HepG2 (cell line): ENCODE results near the gene EFNA4. TPM values are rescaled to one million over a fixed set of nuclear protein-coding genes. Genes with fewer than 3 reads are reported as not detected.

Experiments
- ATAC-seq: fragments of 200-7000 bp; cut with Tn5 transposase; 3 replicates; pipeline ENCODE4 v1.9.1; 2020; ENCODE audit warnings: mild to moderate bottlenecking, moderate library complexity
- BruUV-seq: library from RNA; stranded (reverse); fragments of 400-500 nt; replicated peaks from 2 replicates; lab custom pipeline; 2021; lab: Mats Ljungman, UMichigan
- CTCF ChIA-PET: fragments of 300-600 bp; formaldehyde crosslinking; extraction: SDS; loops from one replicate; lab custom pipeline; 2021; ENCODE audit warnings: low total read pairs, inconsistent platforms, low intra/inter-chr PET ratio; lab: Yijun Ruan, JAX
- POLR2A ChIA-PET: fragments of 350-600 bp; sonication (Branson Sonifier 250); formaldehyde crosslinking; loops from one replicate; lab custom pipeline; 2020; ENCODE audit warnings: antibody characterized with exemption, inconsistent platforms; lab: Yijun Ruan, JAX
- DNase-seq: peaks from one replicate; pipeline ENCODE4 v3.0.0-alpha.2; 2015; ENCODE audit warnings: low spot score
- FAIRE-seq: peaks from 3 replicates; lab custom pipeline; 2011; peaks lifted over from hg19 to GRCh38; lab: Jason Lieb, UNC
- H2AFZ ChIP-seq: one replicate; pipeline ENCODE4 v1.6.1; 2011; ENCODE audit warnings: low read length, inconsistent platforms
- H3K27ac ChIP-seq: fragments of 300-600 bp; 3 replicates; pipeline ENCODE4 v1.8.0; 2011; ENCODE audit warnings: mixed run types, mild to moderate bottlenecking, mixed read lengths, low read length, inconsistent platforms; ENCODE audit not compliant: insufficient read depth; ENCODE audit errors: extremely low read length
- H3K27me3 ChIP-seq, 2 experiments: fragments of 200-600 bp in 1 of 2; 2 replicates in 1 of 2; 3 replicates in 1 of 2; pipeline versions ENCODE4 v1.6.0 to v1.8.0; 2011; ENCODE audit warnings: low read length in 2 of 2, mild to moderate bottlenecking in 2 of 2, moderate library complexity in 2 of 2, inconsistent platforms in 1 of 2; ENCODE audit not compliant: insufficient read depth in 2 of 2, control insufficient read depth in 1 of 2
- H3K36me3 ChIP-seq, 2 experiments: fragments of 200-600 bp in 1 of 2; replicated peaks in 1 of 2; 2 replicates in 1 of 2; 3 replicates in 1 of 2; pipeline versions ENCODE4 v1.5.1 to v1.8.0; 2011; ENCODE audit warnings: low read length in 2 of 2, inconsistent platforms in 1 of 2; ENCODE audit not compliant: insufficient read depth in 2 of 2, control insufficient read depth in 1 of 2
- H3K4me1 ChIP-seq: 2 replicates; pipeline ENCODE4 v1.5.1; 2012; ENCODE audit warnings: low read length, inconsistent platforms; ENCODE audit not compliant: insufficient read depth
- H3K4me2 ChIP-seq: 2 replicates; pipeline ENCODE4 v1.6.0; 2011; ENCODE audit warnings: low read depth, low read length, inconsistent platforms
- H3K4me3 ChIP-seq, 3 experiments: fragments of 200-600 bp in 1 of 3; sonication (generic), shearing (Covaris generic) in 1 of 3; replicated peaks in 1 of 3; 2 replicates each; pipeline ENCODE4 v1.5.1; 2011 to 2016; ENCODE audit warnings: low read length in 3 of 3, inconsistent platforms in 2 of 3, low read depth in 2 of 3, mild to moderate bottlenecking in 2 of 3, control low read depth in 1 of 3, mixed read lengths in 1 of 3; ENCODE audit not compliant: insufficient read depth in 1 of 3
- H3K79me2 ChIP-seq: one replicate; pipeline ENCODE4 v1.6.1; 2011; ENCODE audit warnings: low read length, inconsistent platforms; ENCODE audit not compliant: insufficient read depth
- H3K9ac ChIP-seq: 2 replicates; pipeline ENCODE4 v1.6.0; 2011; ENCODE audit warnings: mild to moderate bottlenecking, low read depth, low read length, inconsistent platforms; ENCODE audit not compliant: insufficient read depth
- H3K9me3 ChIP-seq: 2 replicates; pipeline ENCODE4 v1.5.1; 2012; ENCODE audit warnings: mild to moderate bottlenecking, low read length
- H4K20me1 ChIP-seq: 2 replicates; pipeline ENCODE4 v1.6.0; 2011; ENCODE audit warnings: inconsistent platforms, mild to moderate bottlenecking, low read length, moderate library complexity; ENCODE audit not compliant: insufficient read depth
- GPN1 ChIP-seq: sonication (generic); formaldehyde crosslinking; IDR thresholded peaks from 2 replicates; pipeline ENCODE4 v1.5.1; 2020; ENCODE audit warnings: missing genetic modification reagents, borderline replicate concordance
- MTERF4 ChIP-seq: sonication (generic); formaldehyde crosslinking; IDR thresholded peaks from 2 replicates; pipeline ENCODE4 v1.8.0; 2023; ENCODE audit warnings: mild to moderate bottlenecking, missing genetic modification reagents
- RCOR2 ChIP-seq: IDR thresholded peaks from 2 replicates; pipeline ENCODE4 v1.6.1; 2016; ENCODE audit warnings: missing biosample characterization, missing genetic modification reagents
- SNAPC5 ChIP-seq: sonication (generic); formaldehyde crosslinking; IDR thresholded peaks from 2 replicates; pipeline ENCODE4 v1.8.1; 2023; ENCODE audit warnings: mild to moderate bottlenecking, missing genetic modification reagents, borderline replicate concordance
- THAP11 ChIP-seq: IDR thresholded peaks from 2 replicates; pipeline ENCODE4 v1.6.1; 2016; ENCODE audit warnings: missing biosample characterization, missing genetic modification reagents
- ZNF224 ChIP-seq: sonication (generic); formaldehyde crosslinking; IDR thresholded peaks from 2 replicates; pipeline ENCODE4 v1.5.0; 2020; ENCODE audit warnings: mild to moderate bottlenecking, missing genetic modification reagents
- ZNF317 ChIP-seq: sonication (generic); formaldehyde crosslinking; IDR thresholded peaks from 2 replicates; pipeline ENCODE4 v1.5.0; 2020; ENCODE audit warnings: mild to moderate bottlenecking, missing genetic modification reagents
- ZNF407 ChIP-seq: sonication (generic); formaldehyde crosslinking; IDR thresholded peaks from one replicate; pipeline ENCODE4 v1.5.1; 2020; ENCODE audit warnings: mild to moderate bottlenecking, missing genetic modification reagents; ENCODE audit errors: not compliant biosample characterization
- ZSCAN21 ChIP-seq: sonication (generic); formaldehyde crosslinking; IDR thresholded peaks from 2 replicates; pipeline ENCODE4 v1.8.0; 2022; ENCODE audit warnings: mild to moderate bottlenecking, missing genetic modification reagents, moderate library complexity, borderline replicate concordance
- WGBS: methylation state at CpG from one replicate; pipeline ENCODE4 v1.1.6; 2017; ENCODE audit warnings: low lambda C conversion rate; 5-methylcytosine and 5-hydroxymethylcytosine counted together
- in situ Hi-C: cut with HindIII; loops from 2 replicates; pipeline ENCODE4 v1.10.0; 2017; ENCODE audit warnings: low pct_unique_long_range_greater_than_20kb; ENCODE audit not compliant: extremely low pct_ligation_motif_present
- intact Hi-C: fragments of 100-400 bp; cut with micrococcal nuclease; formaldehyde crosslinking; loops from one replicate; pipeline ENCODE4 v1.10.0; 2022; ENCODE audit not compliant: unreplicated experiment
- polyA plus RNA-seq, 8 experiments: library from polyadenylated mRNA; depleted of rRNA in 3 of 8; stranded (reverse) in 7 of 8; unstranded in 1 of 8; fragments of >200 nt; fragmentation: Illumina TruSeq in 4 of 8; extraction: Trizol in 4 of 8; gene quantifications; 2 replicates each; pipeline versions ENCODE4 v1.2.1 to v1.2.3, GENCODE V29; 2011 to 2016; ENCODE audit warnings: low read depth in 4 of 8, missing spikeins in 1 of 8, mixed read lengths in 1 of 8; ENCODE audit not compliant: insufficient read depth in 1 of 8
- total RNA-seq, 5 experiments: library from RNA; depleted of rRNA; stranded (reverse); fragments of >200 nt; fragmentation: Illumina TruSeq; extraction: Trizol; gene quantifications; 2 replicates each; pipeline ENCODE4 v1.2.3, GENCODE V29; 2016; ENCODE audit warnings: low read depth in 1 of 5
- TF ChIP-seq, protein P1 (sequence below): IDR thresholded peaks from 2 replicates; pipeline ENCODE4 v1.6.1; 2016

The EFNA4 gene
- total and polyA plus RNA-seq, 2 of the 13 experiments (the other 11 are each of a cell fraction or from before 2014, with no cell fraction given): 12.0 to 17.2 TPM

- Histone ChIP-seq H3K27ac (no peak overlapping the region), H3K27me3 (no peaks in the 10 kb centered on the region), H3K79me2 (peaks cover 2% of the 10 kb centered on the region), H2AFZ (no peak overlapping the region), H3K4me3 (no peak overlapping the region), H3K9me3 (no peaks in the 10 kb centered on the region), H3K4me1 (peaks cover 54% of the 10 kb centered on the region), H4K20me1 (peaks cover 8% of the 10 kb centered on the region; the same call in 1 of the 2 replicates), H3K4me2 (no peak overlapping the region), H3K9ac (no peak overlapping the region), H3K36me3 (peaks cover 8 to 27% of the 10 kb centered on the region in 2 experiments; a peak in 4 of 5 replicates)
- FAIRE-seq: no peak
- no TSS peak for BruUV-seq
- DNase-seq: no peak
- in situ Hi-C loops (no loop called here), intact Hi-C loops (no loop called here)
- ChIA-PET POLR2A (interaction anchor here (2.2 to 8.2 kb wide), 3 partner anchors 13 to 43 kb away, joined by 10 to 90 read pairs (median 18); partner anchors contain the start of genes FLAD1 and ZBTB7B), CTCF (no interaction called here)
- 96% methylated on average over 11 of the region's 16 CpGs for WGBS
- ATAC-seq: no peak
- TF ChIP-seq GPN1 (CRISPR knock-in tag): no peak
- no peak for TF ChIP-seq ZSCAN21 (CRISPR knock-in tag)
- no peak for TF ChIP-seq THAP11 (CRISPR knock-in tag)
- TF ChIP-seq SNAPC5 (CRISPR knock-in tag): no peak
- no peak for TF ChIP-seq MTERF4
- TF ChIP-seq, protein P1, sequence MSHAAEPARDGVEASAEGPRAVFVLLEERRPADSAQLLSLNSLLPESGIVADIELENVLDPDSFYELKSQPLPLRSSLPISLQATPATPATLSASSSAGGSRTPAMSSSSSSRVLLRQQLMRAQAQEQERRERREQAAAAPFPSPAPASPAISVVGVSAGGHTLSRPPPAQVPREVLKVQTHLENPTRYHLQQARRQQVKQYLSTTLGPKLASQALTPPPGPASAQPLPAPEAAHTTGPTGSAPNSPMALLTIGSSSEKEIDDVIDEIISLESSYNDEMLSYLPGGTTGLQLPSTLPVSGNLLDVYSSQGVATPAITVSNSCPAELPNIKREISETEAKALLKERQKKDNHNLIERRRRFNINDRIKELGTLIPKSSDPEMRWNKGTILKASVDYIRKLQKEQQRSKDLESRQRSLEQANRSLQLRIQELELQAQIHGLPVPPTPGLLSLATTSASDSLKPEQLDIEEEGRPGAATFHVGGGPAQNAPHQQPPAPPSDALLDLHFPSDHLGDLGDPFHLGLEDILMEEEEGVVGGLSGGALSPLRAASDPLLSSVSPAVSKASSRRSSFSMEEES: no peak
- TF ChIP-seq ZNF224 (CRISPR knock-in tag): no peak
- no peak for TF ChIP-seq RCOR2
- no peak for TF ChIP-seq ZNF407
- no peak for TF ChIP-seq ZNF317 (CRISPR knock-in tag)
Observed at GRCh38 chr1:155015527-155016230, 47.9 kb upstream of the EFNA4 start.
